GM18868 (cell line): ENCODE data around the gene SIGLEC10.
A peak's percentile ranks its signal among the peaks of the same experiment; 100 is the strongest.

ENCODE experiments used
- ATAC-seq: cut with Tn5 transposase; IDR thresholded peaks from one replicate; pipeline ENCODE4 v1.9.1; 2021; ENCODE audit warnings: mild to moderate bottlenecking, moderate library complexity; ENCODE audit not compliant: unreplicated experiment

SIGLEC10 gene

GRCh38 chr19:51366389-51367254, 50.8 kb downstream of the SIGLEC10 start:
- peak; percentile 42 for ATAC-seq

GRCh38 chr19:51365965-51366388, 51.5 kb downstream of the SIGLEC10 start, which contains the start of gene ETFB:
ETFB (minus strand) TSS chr19:51366388; CDS start chr19:51366326, 62 bp downstream.
- no peak for ATAC-seq

DNA sequence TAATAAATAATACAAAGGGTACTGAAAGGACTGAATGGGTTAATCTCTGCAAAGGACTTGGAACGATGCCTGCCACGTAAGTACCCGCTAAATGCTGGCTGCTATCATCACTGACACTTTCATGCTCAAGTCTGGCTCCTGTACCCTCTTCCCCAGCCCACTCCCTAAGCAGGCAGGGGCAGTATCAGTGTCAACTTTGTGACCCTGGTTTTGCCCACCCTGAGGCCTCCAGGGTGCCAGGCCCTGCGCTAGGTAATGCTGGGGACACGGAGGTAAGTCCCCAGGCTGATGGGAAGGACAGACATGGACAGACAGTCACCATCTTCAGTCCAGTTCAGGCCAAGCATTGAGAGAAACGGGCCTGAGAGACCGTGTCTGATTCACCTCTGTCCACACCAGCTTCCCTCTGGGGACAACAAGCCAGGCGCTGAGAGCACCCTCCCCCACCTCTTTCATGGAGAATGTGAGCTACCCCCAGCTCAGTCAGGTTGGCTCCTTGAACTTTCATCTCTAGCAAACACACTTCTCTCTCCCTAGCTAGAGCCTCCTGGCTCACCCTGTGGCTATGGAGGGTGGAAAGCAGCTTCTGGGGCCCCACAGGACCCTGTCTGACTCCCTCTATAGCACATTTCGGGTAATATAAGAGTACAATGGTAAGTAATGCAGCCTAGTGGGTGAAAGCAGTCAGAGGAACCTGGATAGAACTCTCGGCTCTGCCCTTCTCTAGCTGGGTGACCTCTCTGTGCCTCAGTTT, 52.1 kb downstream of the SIGLEC10 start:
- no peak for ATAC-seq

DNA sequence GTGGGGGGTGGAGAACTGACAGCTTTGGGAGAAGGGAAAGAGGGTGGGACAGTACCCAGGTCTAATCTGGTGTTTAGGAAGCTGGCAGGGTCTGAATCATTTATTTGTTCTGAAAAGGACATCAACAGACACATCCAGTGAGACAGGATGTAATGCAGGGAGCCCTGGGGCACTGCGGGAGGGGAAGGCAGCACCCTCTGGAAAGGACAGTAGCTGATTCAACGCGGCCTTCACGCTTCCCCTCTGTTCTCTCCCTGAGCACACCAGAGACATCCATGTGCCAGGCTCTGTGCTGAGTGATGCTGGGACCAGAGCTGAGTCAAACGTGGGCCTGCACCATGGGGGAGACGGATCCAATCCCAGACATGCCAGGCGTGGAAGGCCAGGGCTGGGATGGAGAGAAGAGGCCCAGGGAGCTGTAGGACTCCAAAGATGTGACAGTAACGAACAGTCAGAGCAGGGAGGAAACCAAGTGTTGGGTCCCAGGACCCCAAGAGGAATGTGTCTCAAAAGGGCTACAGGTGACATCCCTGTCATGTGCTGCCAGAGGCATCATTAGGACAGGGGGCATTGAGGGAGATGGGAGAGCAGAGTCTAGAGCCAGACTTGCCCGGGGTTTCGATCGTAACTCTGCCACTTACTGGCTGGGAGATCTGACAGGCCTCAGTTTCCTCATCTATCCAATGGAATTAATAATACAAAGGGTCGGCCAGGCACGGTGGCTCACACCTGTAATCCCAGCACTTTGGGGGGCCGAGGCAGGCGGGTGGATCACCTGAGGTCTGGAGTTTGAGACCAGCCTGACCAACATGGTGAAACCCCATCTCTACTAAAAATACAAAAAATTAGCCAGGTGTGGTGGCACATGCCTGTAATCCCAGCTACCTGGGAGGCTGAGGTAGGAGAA, 53.0 kb downstream of the SIGLEC10 start:
- ATAC-seq, result no peak

- no peak for ATAC-seq
These were observed 56.2 kb downstream of the SIGLEC10 start for GRCh38 chr19:51361239-51361638.
